PC-3 (cell line): ENCODE results near the gene ANGPTL8. TPM values are rescaled to one million over a fixed set of nuclear protein-coding genes. Genes with fewer than 3 reads are reported as not detected.

Source experiments
- ATAC-seq: fragments of 200-7000 bp; cut with Tn5 transposase; 2 replicates; pipeline ENCODE4 v1.9.1; 2020; ENCODE audit warnings: mild to moderate bottlenecking, moderate library complexity
- BruUV-seq: library from RNA; stranded (reverse); fragments of 400-500 nt; replicated peaks from 2 replicates; lab custom pipeline; 2021; lab: Mats Ljungman, UMichigan
- CTCF ChIA-PET: fragments of 300-600 bp; sonication (Branson Sonifier 250); formaldehyde crosslinking; loops from one replicate; lab custom pipeline; 2022; ENCODE audit warnings: antibody characterized with exemption; lab: Charles Lee
- POLR2A ChIA-PET: fragments of 300-600 bp; sonication (Branson Sonifier 250); formaldehyde crosslinking; loops from one replicate; lab custom pipeline; 2022; ENCODE audit warnings: antibody characterized with exemption; ENCODE audit not compliant: unreplicated experiment; lab: Charles Lee
- DNase-seq: peaks from one replicate; pipeline ENCODE4 v3.0.0-alpha.2; 2015
- H2AFZ ChIP-seq: fragments of 300-600 bp; sonication (generic); 2 replicates; pipeline ENCODE4 v1.6.0; 2016; ENCODE audit warnings: antibody characterized with exemption, low read length
- H3F3A ChIP-seq: fragments of 300-600 bp; sonication (generic); one replicate; pipeline ENCODE4 v1.6.0; 2017; ENCODE audit warnings: antibody characterized with exemption, low read length, control low read depth, mild to moderate bottlenecking; ENCODE audit not compliant: unreplicated experiment
- H3K27ac ChIP-seq: fragments of 300-600 bp; sonication (generic); 2 replicates; pipeline ENCODE4 v1.5.1; 2016; ENCODE audit warnings: mild to moderate bottlenecking, low read length
- H3K27me3 ChIP-seq: fragments of 300-600 bp; sonication (generic); 2 replicates; pipeline ENCODE4 v1.6.1; 2016; ENCODE audit warnings: low read length, mixed read lengths
- H3K36me3 ChIP-seq: fragments of 300-600 bp; sonication (generic); 2 replicates; pipeline ENCODE4 v1.6.1; 2016; ENCODE audit warnings: low read depth, mixed run types, low read length, mixed read lengths
- H3K4me1 ChIP-seq: fragments of 300-600 bp; sonication (generic); 2 replicates; pipeline ENCODE4 v1.5.1; 2016; ENCODE audit warnings: low read length; ENCODE audit not compliant: insufficient read depth
- H3K4me2 ChIP-seq: fragments of 300-600 bp; sonication (generic); 2 replicates; pipeline ENCODE4 v1.6.0; 2016; ENCODE audit warnings: low read length
- H3K4me3 ChIP-seq: fragments of 300-600 bp; sonication (generic); 2 replicates; pipeline ENCODE4 v1.5.1; 2016; ENCODE audit warnings: mild to moderate bottlenecking, low read length, mixed read lengths
- H3K79me2 ChIP-seq: fragments of 300-600 bp; sonication (generic); 2 replicates; pipeline ENCODE4 v1.6.1; 2017; ENCODE audit warnings: low read length, mixed read lengths
- H3K9ac ChIP-seq: fragments of 300-600 bp; sonication (generic); 2 replicates; pipeline ENCODE4 v1.6.0; 2016; ENCODE audit warnings: mild to moderate bottlenecking, low read length
- H3K9me2 ChIP-seq: fragments of 300-600 bp; sonication (generic); replicated peaks from 2 replicates; pipeline ENCODE4 v1.6.1; 2016; ENCODE audit warnings: mixed run types, low read length, mixed read lengths
- H3K9me3 ChIP-seq: fragments of 300-600 bp; sonication (generic); 2 replicates; pipeline ENCODE4 v1.6.1; 2016; ENCODE audit warnings: low read length, mixed read lengths
- H4K20me1 ChIP-seq: fragments of 300-600 bp; sonication (generic); 2 replicates; pipeline ENCODE4 v1.6.1; 2016; ENCODE audit warnings: low read length, mixed read lengths
- CTCF ChIP-seq: fragments of 300-600 bp; sonication (generic); conservative IDR thresholded peaks from 2 replicates; pipeline ENCODE4 v1.5.1; 2017; ENCODE audit warnings: antibody characterized with exemption, low read depth, mild to moderate bottlenecking, low read length
- EZH2 ChIP-seq: fragments of 300-600 bp; sonication (generic); IDR thresholded peaks from one replicate; pipeline ENCODE4 v1.6.1; 2017; ENCODE audit warnings: antibody characterized with exemption, mild to moderate bottlenecking, low read length; ENCODE audit not compliant: unreplicated experiment
- EZH2phosphoT487 ChIP-seq: fragments of 300-600 bp; sonication (generic); IDR thresholded peaks from 2 replicates; pipeline ENCODE4 v1.6.1; 2018; ENCODE audit warnings: mild to moderate bottlenecking, antibody characterized with exemption, low read length, borderline replicate concordance
- intact Hi-C: fragments of 100-400 bp; cut with micrococcal nuclease; formaldehyde crosslinking; loops from 2 replicates; pipeline ENCODE4 v1.9.0; 2023
- total RNA-seq: library from RNA; depleted of rRNA; stranded (reverse); fragments of >200 nt; gene quantifications from 2 replicates; pipeline ENCODE4 v1.2.3, GENCODE V29; 2014; rRNA removed

ANGPTL8 gene
- total RNA-seq, 1 experiment from 2014 or later = not detected

GRCh38 chr19:11291415-11291814 lies 52.0 kb downstream of the ANGPTL8 start:
- no peak overlapping the region for H2AFZ ChIP-seq
- H3K79me2 ChIP-seq = no peaks in the 10 kb centered on the region
- H3K4me1 ChIP-seq = peaks cover 7% of the 10 kb centered on the region
- H3K4me3 ChIP-seq = no peak overlapping the region
- no peak overlapping the region for H3K27ac ChIP-seq
- H3K9me2 ChIP-seq = no peaks in the 10 kb centered on the region
- DNase-seq (no peak), ATAC-seq (no peak)
- POLR2A ChIA-PET = no interaction called here
- no peaks in the 10 kb centered on the region for H4K20me1 ChIP-seq
- no peaks in the 10 kb centered on the region for H3K9me3 ChIP-seq
- H3K4me2 ChIP-seq = no peak overlapping the region
- CTCF ChIA-PET = interaction anchor here (0.5 to 0.6 kb wide), 2 partner anchors 112 to 284 kb away, joined by 3 to 6 read pairs; no protein-coding TSS in a partner anchor
- H3K27me3 ChIP-seq = no peaks in the 10 kb centered on the region
- BruUV-seq = no TSS peak
- no peak for TF ChIP-seq EZH2
- TF ChIP-seq CTCF = no peak
- no peak for TF ChIP-seq EZH2phosphoT487
- no peaks in the 10 kb centered on the region for H3K36me3 ChIP-seq
- H3F3A ChIP-seq = no peaks in the 10 kb centered on the region
- no peak overlapping the region for H3K9ac ChIP-seq
- intact Hi-C loops = loop anchor here (5.0 kb wide), 1 partner anchor 146 kb away; the partner anchor contains the start of genes ODAD3 and PRKCSH

Other genes with a start within 250 kb of the ANGPTL8 start
- 302 and 349 TPM in 2 replicates for gene LDLR, start 150.2 kb upstream of the ANGPTL8 start, total RNA-seq
- gene SPC24, start 83.8 kb upstream of the ANGPTL8 start, total RNA-seq = 136 and 142 TPM in 2 replicates
- 96.6 and 98.4 TPM in 2 replicates for gene KANK2, start 42.1 kb upstream of the ANGPTL8 start, total RNA-seq
- gene DOCK6, start 22.9 kb downstream of the ANGPTL8 start, total RNA-seq = 28.0 and 29.4 TPM in 2 replicates
- not detected in 2 replicates for gene TSPAN16, start 56.5 kb downstream of the ANGPTL8 start, total RNA-seq
- gene RAB3D, start 100.0 kb downstream of the ANGPTL8 start, total RNA-seq = 34.4 and 37.9 TPM in 2 replicates
- gene TMEM205, start 106.6 kb downstream of the ANGPTL8 start, total RNA-seq = 202 and 224 TPM in 2 replicates
- 10.3 and 14.5 TPM in 2 replicates for gene CCDC159, start 106.9 kb downstream of the ANGPTL8 start, total RNA-seq
- gene PLPPR2, start 115.8 kb downstream of the ANGPTL8 start, total RNA-seq = 38.0 and 51.2 TPM in 2 replicates
- gene SWSAP1, start 135.0 kb downstream of the ANGPTL8 start, total RNA-seq = 5.2 and 6.1 TPM in 2 replicates
- gene EPOR, start 144.7 kb downstream of the ANGPTL8 start, total RNA-seq = 23.0 and 23.2 TPM in 2 replicates
- 23.5 and 24.2 TPM in 2 replicates for gene RGL3, start 179.7 kb downstream of the ANGPTL8 start, total RNA-seq
- 0.52 and 3.9 TPM in 2 replicates for gene ODAD3, start 195.5 kb downstream of the ANGPTL8 start, total RNA-seq
- gene PRKCSH, start 196.0 kb downstream of the ANGPTL8 start, total RNA-seq = 222 and 266 TPM in 2 replicates
- not detected in 2 replicates for gene ELAVL3, start 241.4 kb downstream of the ANGPTL8 start, total RNA-seq